Stimulated activated CD8-positive, alpha-beta memory T cell treated with anti-CD3 and anti-CD28 coated beads, Interleukin-7, amount 100 ng/mL, for 4 hours (primary cell): Measurements from ENCODE around the gene APC.
"Not testable (repeated sequence)": the region's sequence is repeated elsewhere in the genome, so short reads cannot be mapped to it uniquely, and the experiment has no call there.

Experiments used
- DNase-seq, 2 donors: peaks; one replicate each; pipeline ENCODE4 v3.0.0-alpha.2; 2020; ENCODE audit warnings: low read depth in 2 of 2

The APC gene

GRCh38 chr5:112716895-112717294 is 20.8 kb upstream of the APC start:
- DNase-seq: not testable (repeated sequence)

- no peak for DNase-seq
These were observed 20.1 kb upstream of the APC start for GRCh38 chr5:112717506-112718082.

- DNase-seq: no peak
These were observed 19.3 kb upstream of the APC start for GRCh38 chr5:112718344-112718743.

- DNase-seq: no peak
These were observed 17.1 kb upstream of the APC start for GRCh38 chr5:112720576-112720975.

- no peak for DNase-seq
These were observed 12.8 kb upstream of the APC start for GRCh38 chr5:112724901-112725300.

GRCh38 chr5:112729630-112730029 is 8.1 kb upstream of the APC start:
- DNase-seq: no peak

- no peak for DNase-seq
These were observed 5.6 kb upstream of the APC start for GRCh38 chr5:112732131-112732530.

GRCh38 chr5:112733586-112733985 is 4.1 kb upstream of the APC start:
- no peak for DNase-seq

GRCh38 chr5:112734597-112734996 is 3.1 kb upstream of the APC start:
- DNase-seq: no peak

GRCh38 chr5:112735702-112736101 is 2.0 kb upstream of the APC start:
- no peak for DNase-seq

GRCh38 chr5:112737070-112737462 is 619 bp upstream of the APC start:
- no peak for DNase-seq

GRCh38 chr5:112738191-112738560 is 491 bp downstream of the APC start:
- no peak for DNase-seq

GRCh38 chr5:112742424-112742823 is 4.7 kb downstream of the APC start:
- no peak for DNase-seq

- DNase-seq: no peak
These were observed 5.9 kb downstream of the APC start for GRCh38 chr5:112743631-112744030.

GRCh38 chr5:112752335-112752734 is 14.7 kb downstream of the APC start:
- no peak for DNase-seq

- DNase-seq: no peak
These were observed 18.0 kb downstream of the APC start for GRCh38 chr5:112755703-112756102.

GRCh38 chr5:112757468-112758208 is 20.0 kb downstream of the APC start:
- no peak for DNase-seq

- DNase-seq: no peak
These were observed 21.0 kb downstream of the APC start for GRCh38 chr5:112758676-112759075.

GRCh38 chr5:112762113-112762810 is 24.6 kb downstream of the APC start:
- DNase-seq: no peak

GRCh38 chr5:112763165-112763564 is 25.5 kb downstream of the APC start:
- DNase-seq: no peak

GRCh38 chr5:112772124-112772523 is 34.4 kb downstream of the APC start:
- no peak for DNase-seq

GRCh38 chr5:112776301-112776856 is 38.7 kb downstream of the APC start:
- DNase-seq: no peak

- no peak for DNase-seq
These were observed 41.8 kb downstream of the APC start for GRCh38 chr5:112779531-112779930.
